BE2C (cell line): ENCODE data around the gene CADM2.

Experiments used
- DNase-seq: peaks from one replicate; pipeline ENCODE4 v3.0.0-alpha.2; 2020
- H3K27me3 ChIP-seq: fragments of 250-450 bp; sonication (Bioruptor Pico); 2 replicates; pipeline ENCODE4 v1.5.1; 2020; ENCODE audit warnings: mild to moderate bottlenecking
- H3K36me3 ChIP-seq: fragments of 250-450 bp; sonication (Bioruptor Pico); 2 replicates; pipeline ENCODE4 v1.5.1; 2020; ENCODE audit warnings: mild to moderate bottlenecking
- H3K4me1 ChIP-seq: fragments of 250-450 bp; sonication (Bioruptor Pico); 2 replicates; pipeline ENCODE4 v1.5.1; 2020
- H3K4me3 ChIP-seq: 2 replicates; pipeline ENCODE4 v1.5.1; 2011; ENCODE audit warnings: low read depth, low read length
- H3K9me3 ChIP-seq: fragments of 250-450 bp; sonication (Bioruptor Pico); 2 replicates; pipeline ENCODE4 v1.5.1; 2020
- CTCF ChIP-seq: IDR thresholded peaks from 2 replicates; pipeline ENCODE4 v1.5.1; 2012; ENCODE audit warnings: mild to moderate bottlenecking, low read depth, low read length

The CADM2 gene

GRCh38 chr3:85258819-85259218 is 300.0 kb downstream of the CADM2 start:
- H3K27me3 ChIP-seq, result no peaks in the 10 kb centered on the region
- DNase-seq, result no peak

GRCh38 chr3:85259748-85260147 is 301.0 kb downstream of the CADM2 start:
- H3K27me3 ChIP-seq, result no peaks in the 10 kb centered on the region
- DNase-seq, result no peak
- TF ChIP-seq CTCF, result no peak
- no peaks in the 10 kb centered on the region for H3K9me3 ChIP-seq
- no peaks in the 10 kb centered on the region for H3K36me3 ChIP-seq
- H3K4me1 ChIP-seq, result no peaks in the 10 kb centered on the region; the same call in 1 of the 2 replicates
- H3K4me3 ChIP-seq, result no peak overlapping the region

More at GRCh38 chr3:85258819-85259218, 300.0 kb downstream of the CADM2 start:
- Histone ChIP-seq H3K4me3 (no peak overlapping the region), H3K9me3 (no peaks in the 10 kb centered on the region), H3K36me3 (no peaks in the 10 kb centered on the region), H3K4me1 (no peaks in the 10 kb centered on the region; the same call in 1 of the 2 replicates)
- TF ChIP-seq CTCF, result no peak

- TF ChIP-seq CTCF, result no peak
- no peak for DNase-seq
- no peaks in the 10 kb centered on the region for H3K36me3 ChIP-seq
- H3K9me3 ChIP-seq, result no peaks in the 10 kb centered on the region
- H3K4me1 ChIP-seq, result no peaks in the 10 kb centered on the region
- H3K4me3 ChIP-seq, result no peak overlapping the region
- H3K27me3 ChIP-seq, result no peaks in the 10 kb centered on the region
Observed at GRCh38 chr3:85264381-85264780, 305.6 kb downstream of the CADM2 start.

GRCh38 chr3:85270488-85270887 is 311.7 kb downstream of the CADM2 start:
- Histone ChIP-seq H3K36me3 (no peaks in the 10 kb centered on the region), H3K4me1 (peaks cover 11% of the 10 kb centered on the region; the same call in 1 of the 2 replicates), H3K4me3 (no peak overlapping the region), H3K9me3 (no peaks in the 10 kb centered on the region), H3K27me3 (no peaks in the 10 kb centered on the region)
- DNase-seq, result no peak
- no peak for TF ChIP-seq CTCF

GRCh38 chr3:85271911-85272310 is 313.1 kb downstream of the CADM2 start:
- Histone ChIP-seq H3K9me3 (no peaks in the 10 kb centered on the region), H3K36me3 (no peaks in the 10 kb centered on the region), H3K4me1 (peaks cover 11% of the 10 kb centered on the region; the same call in 1 of the 2 replicates), H3K27me3 (no peaks in the 10 kb centered on the region), H3K4me3 (no peak overlapping the region)
- TF ChIP-seq CTCF, result no peak
- DNase-seq, result no peak

- no peak for TF ChIP-seq CTCF
- no peak for DNase-seq
Observed at GRCh38 chr3:85288257-85288656, 329.5 kb downstream of the CADM2 start.

More at GRCh38 chr3:85288257-85288656, 329.5 kb downstream of the CADM2 start:
- Histone ChIP-seq H3K9me3 (no peaks in the 10 kb centered on the region), H3K36me3 (no peaks in the 10 kb centered on the region), H3K4me1 (no peaks in the 10 kb centered on the region), H3K4me3 (no peak overlapping the region), H3K27me3 (no peaks in the 10 kb centered on the region)
